Skeletal muscle cell (primary cell): ENCODE data around the gene LMOD2.
"Not testable (repeated sequence)": the region's sequence is repeated elsewhere in the genome, so short reads cannot be mapped to it uniquely, and the experiment has no call there.

Experiments
- DNase-seq: peaks from one replicate; pipeline ENCODE4 v3.0.0-alpha.2; 2010; ENCODE audit warnings: low read depth
- H3K4me3 ChIP-seq: 2 replicates; pipeline ENCODE4 v1.5.1; 2011; ENCODE audit warnings: low read depth, mild to moderate bottlenecking, control low read depth, low read length, moderate library complexity

Gene LMOD2, protein sequence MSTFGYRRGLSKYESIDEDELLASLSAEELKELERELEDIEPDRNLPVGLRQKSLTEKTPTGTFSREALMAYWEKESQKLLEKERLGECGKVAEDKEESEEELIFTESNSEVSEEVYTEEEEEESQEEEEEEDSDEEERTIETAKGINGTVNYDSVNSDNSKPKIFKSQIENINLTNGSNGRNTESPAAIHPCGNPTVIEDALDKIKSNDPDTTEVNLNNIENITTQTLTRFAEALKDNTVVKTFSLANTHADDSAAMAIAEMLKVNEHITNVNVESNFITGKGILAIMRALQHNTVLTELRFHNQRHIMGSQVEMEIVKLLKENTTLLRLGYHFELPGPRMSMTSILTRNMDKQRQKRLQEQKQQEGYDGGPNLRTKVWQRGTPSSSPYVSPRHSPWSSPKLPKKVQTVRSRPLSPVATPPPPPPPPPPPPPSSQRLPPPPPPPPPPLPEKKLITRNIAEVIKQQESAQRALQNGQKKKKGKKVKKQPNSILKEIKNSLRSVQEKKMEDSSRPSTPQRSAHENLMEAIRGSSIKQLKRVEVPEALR

GRCh38 chr7:123655614-123656013, at the start of gene LMOD2:
Gene LMOD2 (plus strand): TSS chr7:123655866. CDS start chr7:123655964, 98 bp downstream.
- H3K4me3 ChIP-seq = no peak within 1 kb of the TSS
- DNase-seq = no peak

GRCh38 chr7:123607423-123607975, 48.2 kb upstream of the LMOD2 start:
- no peak for DNase-seq
- no peak overlapping the region for H3K4me3 ChIP-seq

GRCh38 chr7:123608991-123609882, 46.4 kb upstream of the LMOD2 start:
- no peak overlapping the region for H3K4me3 ChIP-seq
- DNase-seq = no peak

- no peak overlapping the region for H3K4me3 ChIP-seq
- no peak for DNase-seq
Measured at GRCh38 chr7:123609883-123610239, 45.8 kb upstream of the LMOD2 start.

- no peak for DNase-seq
- no peak overlapping the region for H3K4me3 ChIP-seq
Measured at GRCh38 chr7:123612024-123612423, 43.6 kb upstream of the LMOD2 start.

- H3K4me3 ChIP-seq = no peak overlapping the region
- no peak for DNase-seq
Measured at GRCh38 chr7:123615344-123615743, 40.3 kb upstream of the LMOD2 start.

DNA sequence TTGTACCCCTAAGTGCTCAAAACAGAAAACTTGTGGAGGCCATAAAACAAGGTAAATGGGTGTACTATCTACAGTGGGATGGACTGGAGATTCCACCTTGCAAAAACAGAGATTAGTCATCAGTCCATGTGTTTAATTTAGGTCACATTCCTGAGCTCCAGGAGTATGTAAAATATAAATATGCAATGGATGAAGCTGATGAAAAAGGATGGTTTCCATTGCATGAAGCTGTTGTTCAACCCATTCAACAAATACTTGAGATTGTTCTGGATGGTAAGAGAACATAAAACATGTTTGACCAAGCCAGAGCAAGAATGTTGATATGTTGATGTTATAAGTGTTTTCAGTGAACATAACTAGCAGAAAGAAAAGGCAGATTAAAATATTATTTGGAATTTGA, 39.4 kb upstream of the LMOD2 start:
- no peak for DNase-seq
- H3K4me3 ChIP-seq = no peak overlapping the region

- no peak for DNase-seq
- no peak overlapping the region for H3K4me3 ChIP-seq
Measured at GRCh38 chr7:123621707-123622106, 34.0 kb upstream of the LMOD2 start.

GRCh38 chr7:123622660-123623386, 32.8 kb upstream of the LMOD2 start:
- H3K4me3 ChIP-seq = no peak overlapping the region
- DNase-seq = no peak

GRCh38 chr7:123624527-123625183, 31.0 kb upstream of the LMOD2 start:
- H3K4me3 ChIP-seq = no peak overlapping the region
- no peak for DNase-seq

DNA sequence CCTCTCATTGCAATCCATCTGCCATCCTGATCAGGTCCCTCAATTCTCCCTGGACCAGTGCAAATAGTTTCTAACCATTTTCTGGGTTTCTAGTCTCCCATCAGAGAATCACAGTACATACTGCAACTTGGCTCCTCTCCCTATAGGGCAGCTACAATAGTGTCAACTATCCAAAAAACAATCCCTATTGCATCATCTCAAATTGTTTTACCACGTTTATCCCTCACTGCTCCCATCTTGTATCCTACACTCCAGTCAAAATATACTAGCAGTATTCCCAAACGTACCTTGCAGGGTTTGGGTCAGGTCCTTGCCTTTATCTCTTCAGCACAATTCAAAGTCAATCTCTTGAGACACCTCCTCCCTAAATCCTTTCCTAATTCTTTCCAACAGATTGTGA, 30.4 kb upstream of the LMOD2 start:
- DNase-seq = no peak
- no peak overlapping the region for H3K4me3 ChIP-seq

- no peak overlapping the region for H3K4me3 ChIP-seq
- no peak for DNase-seq
Measured at GRCh38 chr7:123627851-123628250, 27.8 kb upstream of the LMOD2 start.

DNA sequence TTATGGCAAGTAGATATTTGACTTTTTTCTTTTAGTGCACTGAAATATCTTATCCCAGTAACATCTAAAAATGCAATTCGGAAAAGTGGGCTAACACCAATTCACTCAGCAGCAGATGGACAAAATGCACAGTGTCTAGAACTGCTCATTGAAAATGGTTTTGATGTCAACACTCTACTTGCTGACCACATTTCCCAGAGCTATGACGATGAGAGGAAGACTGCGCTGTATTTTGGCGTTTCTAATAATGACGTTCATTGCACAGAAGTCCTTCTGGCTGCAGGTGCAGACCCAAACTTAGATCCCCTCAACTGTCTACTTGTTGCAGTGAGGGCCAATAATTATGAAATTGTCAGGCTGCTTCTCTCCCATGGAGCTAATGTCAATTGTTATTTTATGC, 26.8 kb upstream of the LMOD2 start:
- H3K4me3 ChIP-seq = no peak overlapping the region
- no peak for DNase-seq

GRCh38 chr7:123629281-123629680, 26.4 kb upstream of the LMOD2 start:
- no peak for DNase-seq

DNA sequence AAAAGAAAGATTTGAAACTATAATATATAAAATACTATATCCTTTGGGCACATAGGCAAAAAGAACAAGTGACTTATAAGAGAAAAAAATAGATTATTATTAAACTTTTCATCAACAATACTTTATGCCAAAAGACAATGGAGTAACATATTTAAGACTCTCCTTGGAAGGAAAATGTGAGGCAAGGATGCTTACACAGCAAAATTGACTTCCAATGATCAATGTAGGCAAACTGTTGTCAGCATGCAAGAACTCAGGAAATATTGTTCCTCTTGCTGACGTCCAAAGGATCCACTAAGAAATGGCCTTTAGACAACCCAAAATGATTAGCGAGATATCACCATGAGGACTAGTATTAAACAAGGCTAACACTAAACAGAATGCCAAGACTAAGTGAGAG, 22.9 kb upstream of the LMOD2 start:
- DNase-seq = no peak
- H3K4me3 ChIP-seq = no peak overlapping the region

More at GRCh38 chr7:123629281-123629680, 26.4 kb upstream of the LMOD2 start:
- no peak overlapping the region for H3K4me3 ChIP-seq

DNA sequence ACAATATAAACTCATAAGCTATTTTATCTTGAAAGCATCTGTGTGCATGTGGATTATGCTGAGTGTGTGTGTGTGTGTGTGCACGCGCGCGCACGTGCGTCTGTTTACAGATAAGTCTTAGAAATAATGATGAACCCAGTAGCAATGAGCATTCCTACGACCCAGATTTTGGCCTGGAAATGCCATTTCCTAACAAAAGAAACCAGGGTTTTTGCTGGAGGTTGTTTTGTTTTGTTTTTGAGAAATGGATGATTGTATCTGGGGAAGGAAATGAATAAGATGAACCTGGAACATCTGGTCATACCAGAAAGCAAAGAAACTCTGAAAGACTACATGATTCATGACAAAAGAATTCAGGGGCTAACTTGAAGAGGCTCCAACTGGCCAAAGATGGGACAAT, 22.1 kb upstream of the LMOD2 start:
- DNase-seq = peak; percentile 56
- no peak overlapping the region for H3K4me3 ChIP-seq

DNA sequence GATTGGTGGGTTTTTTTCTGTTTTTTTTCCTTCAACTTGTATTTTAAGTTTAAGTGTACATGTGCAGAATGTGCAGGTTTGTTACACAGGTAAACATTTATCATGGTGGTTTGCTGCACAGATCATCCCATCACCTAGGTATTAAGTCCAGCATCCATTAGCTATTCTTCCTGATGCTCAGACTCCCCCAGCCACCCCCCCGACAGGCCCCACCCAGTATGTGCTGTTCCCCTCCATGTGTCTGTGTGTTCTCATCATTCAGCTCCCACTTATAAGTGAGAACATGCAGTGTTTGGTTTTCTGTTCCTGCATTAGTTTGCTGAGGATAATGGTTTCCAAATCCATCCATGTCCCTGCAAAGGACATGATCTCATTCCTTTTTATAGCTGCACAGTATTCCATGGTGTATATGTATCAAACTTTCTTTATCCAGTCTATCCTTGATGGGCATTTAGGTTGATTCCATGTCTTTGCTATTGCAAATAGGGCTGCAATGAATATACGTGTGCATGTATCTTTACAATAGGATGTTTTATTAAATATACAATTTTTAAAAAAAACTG, 21.6 kb upstream of the LMOD2 start:
- not testable (repeated sequence) for H3K4me3 ChIP-seq, DNase-seq

GRCh38 chr7:123635551-123636359, 19.9 kb upstream of the LMOD2 start:
- DNase-seq = peak; percentile 26
- no peak overlapping the region for H3K4me3 ChIP-seq
